Left ventricle myocardium inferior (tissue), 1 donor: ENCODE measurements around the gene ANKRD45. TPM values are rescaled to one million over a fixed set of nuclear protein-coding genes. Genes with fewer than 3 reads are reported as not detected.
"Not testable (repeated sequence)": the region's sequence is repeated elsewhere in the genome, so short reads cannot be mapped to it uniquely, and the experiment has no call there.

Experiments used
- DNase-seq: peaks from one replicate; pipeline ENCODE4 v3.0.0-alpha.2; 2020
- H3K27ac ChIP-seq: fragments of 200-600 bp; replicated peaks from 2 replicates; pipeline ENCODE4 v1.8.0; 2021
- H3K27me3 ChIP-seq: fragments of 200-600 bp; 2 replicates; pipeline ENCODE4 v1.8.0; 2021; ENCODE audit warnings: low read depth
- H3K36me3 ChIP-seq: fragments of 200-600 bp; 2 replicates; pipeline ENCODE4 v1.8.0; 2021
- H3K4me1 ChIP-seq: fragments of 200-600 bp; 2 replicates; pipeline ENCODE4 v1.8.0; 2021
- H3K4me3 ChIP-seq: fragments of 200-600 bp; 2 replicates; pipeline ENCODE4 v1.8.0; 2021; ENCODE audit warnings: mild to moderate bottlenecking, moderate library complexity
- H3K9me3 ChIP-seq: fragments of 200-600 bp; replicated peaks from 2 replicates; pipeline ENCODE4 v1.8.0; 2021
- intact Hi-C: fragments of 100-400 bp; cut with micrococcal nuclease; formaldehyde crosslinking; loops from one replicate; pipeline ENCODE4 v1.11.0; 2022
- total RNA-seq: library from RNA; stranded (reverse); fragmentation: NEBNext Ultra II Directional; extraction: Animal tissue kit (Norgen Biotek cat#: 25700); gene quantifications from one replicate; pipeline ENCODE4 v1.2.1, GENCODE V29; 2021
- TF ChIP-seq, protein P1 (sequence below): fragments of 200-600 bp; IDR thresholded peaks from 2 replicates; pipeline ENCODE4 v1.8.0; 2021; ENCODE audit warnings: antibody characterized with exemption, mild to moderate bottlenecking, borderline replicate concordance
- donor health status: DM: no; HTN: yes; CAD: no; lungs with severe emphysema.

ANKRD45 gene
- total RNA-seq, 1 donor from 2014 or later, result 0.25 TPM

DNA sequence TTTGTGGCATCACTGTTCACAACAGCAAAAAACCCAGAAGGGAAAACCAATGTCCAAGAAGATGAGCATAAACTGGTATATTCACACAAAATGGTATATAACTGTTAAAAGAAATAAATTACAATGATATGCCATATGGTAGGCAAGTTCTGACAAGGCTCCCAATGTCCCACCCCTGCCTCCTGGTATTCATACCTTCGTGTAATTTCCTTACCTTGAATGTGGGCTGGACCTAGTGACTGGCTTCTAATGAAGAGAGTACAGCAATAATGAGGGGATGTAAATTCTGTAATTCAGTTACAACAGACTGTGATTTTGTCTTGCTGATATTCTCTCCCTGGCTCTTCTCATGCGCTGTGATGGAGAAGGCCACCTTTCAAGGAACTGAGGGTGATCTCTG is 9.3 kb downstream of the ANKRD45 start:
- H3K4me3 ChIP-seq, result no peak overlapping the region
- H3K27ac ChIP-seq, result no peak overlapping the region
- TF ChIP-seq, protein P1, sequence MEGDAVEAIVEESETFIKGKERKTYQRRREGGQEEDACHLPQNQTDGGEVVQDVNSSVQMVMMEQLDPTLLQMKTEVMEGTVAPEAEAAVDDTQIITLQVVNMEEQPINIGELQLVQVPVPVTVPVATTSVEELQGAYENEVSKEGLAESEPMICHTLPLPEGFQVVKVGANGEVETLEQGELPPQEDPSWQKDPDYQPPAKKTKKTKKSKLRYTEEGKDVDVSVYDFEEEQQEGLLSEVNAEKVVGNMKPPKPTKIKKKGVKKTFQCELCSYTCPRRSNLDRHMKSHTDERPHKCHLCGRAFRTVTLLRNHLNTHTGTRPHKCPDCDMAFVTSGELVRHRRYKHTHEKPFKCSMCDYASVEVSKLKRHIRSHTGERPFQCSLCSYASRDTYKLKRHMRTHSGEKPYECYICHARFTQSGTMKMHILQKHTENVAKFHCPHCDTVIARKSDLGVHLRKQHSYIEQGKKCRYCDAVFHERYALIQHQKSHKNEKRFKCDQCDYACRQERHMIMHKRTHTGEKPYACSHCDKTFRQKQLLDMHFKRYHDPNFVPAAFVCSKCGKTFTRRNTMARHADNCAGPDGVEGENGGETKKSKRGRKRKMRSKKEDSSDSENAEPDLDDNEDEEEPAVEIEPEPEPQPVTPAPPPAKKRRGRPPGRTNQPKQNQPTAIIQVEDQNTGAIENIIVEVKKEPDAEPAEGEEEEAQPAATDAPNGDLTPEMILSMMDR, result no peak
- no peaks in the 10 kb centered on the region for H3K4me1 ChIP-seq
- DNase-seq, result no peak
- intact Hi-C loops, result no loop called here
- H3K36me3 ChIP-seq, result no peaks in the 10 kb centered on the region
- no peaks in the 10 kb centered on the region for H3K27me3 ChIP-seq
- H3K9me3 ChIP-seq, result peaks cover 9% of the 10 kb centered on the region

GRCh38 chr1:173648880-173649605 is 20.6 kb downstream of the ANKRD45 start:
- no peaks in the 10 kb centered on the region for H3K4me1 ChIP-seq
- no peaks in the 10 kb centered on the region for H3K36me3 ChIP-seq
- TF ChIP-seq, protein P1, result no peak
- no peak for DNase-seq
- no peak overlapping the region for H3K27ac ChIP-seq
- peaks cover 26% of the 10 kb centered on the region for H3K9me3 ChIP-seq
- no peaks in the 10 kb centered on the region for H3K27me3 ChIP-seq
- intact Hi-C loops, result no loop called here
- no peak overlapping the region for H3K4me3 ChIP-seq

GRCh38 chr1:173646656-173647055 is 23.0 kb downstream of the ANKRD45 start:
- TF ChIP-seq, protein P1, result no peak
- intact Hi-C loops, result no loop called here
- DNase-seq, result no peak
- no peaks in the 10 kb centered on the region for H3K4me1 ChIP-seq
- H3K27me3 ChIP-seq, result no peaks in the 10 kb centered on the region
- H3K4me3 ChIP-seq, result no peak overlapping the region
- H3K27ac ChIP-seq, result no peak overlapping the region
- H3K36me3 ChIP-seq, result no peaks in the 10 kb centered on the region
- H3K9me3 ChIP-seq, result peaks cover 10% of the 10 kb centered on the region

DNA sequence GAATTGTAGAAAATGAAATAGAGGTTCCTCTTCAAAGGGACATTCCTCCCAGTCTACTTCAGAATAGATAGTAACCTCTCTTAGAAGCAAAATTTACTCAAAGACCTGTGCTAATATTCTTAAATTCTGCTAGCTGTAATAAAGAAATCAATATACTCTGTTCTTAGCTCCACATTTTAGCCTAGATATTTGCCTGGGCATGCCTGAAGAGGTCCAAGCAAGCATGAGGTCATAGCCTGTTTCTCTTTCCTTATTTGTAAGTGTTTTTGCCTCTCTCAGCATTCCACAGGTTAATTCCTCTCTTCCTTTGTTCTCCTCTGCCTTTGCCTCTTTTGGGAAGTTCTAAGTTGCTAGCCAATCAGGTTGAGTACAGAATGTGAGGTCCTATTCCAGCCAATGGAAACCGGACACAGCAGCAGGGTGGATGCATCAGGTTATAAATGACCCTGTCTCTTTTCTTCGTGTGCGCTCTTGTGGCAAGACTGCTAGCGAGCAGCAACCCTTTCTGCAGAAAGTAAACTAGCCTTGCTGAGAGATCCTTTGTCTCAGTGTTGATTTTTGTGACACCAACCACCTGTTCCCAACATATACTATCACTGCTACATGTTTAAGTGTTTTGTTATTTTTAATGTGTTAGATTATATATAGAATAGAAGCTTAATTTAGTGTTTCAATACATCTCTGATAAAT is 27.1 kb downstream of the ANKRD45 start:
- H3K27ac ChIP-seq, DNase-seq, H3K36me3 ChIP-seq, H3K27me3 ChIP-seq, H3K4me3 ChIP-seq, intact Hi-C loops, H3K4me1 ChIP-seq, H3K9me3 ChIP-seq: not testable (repeated sequence)

GRCh38 chr1:173639102-173639501 is 30.5 kb downstream of the ANKRD45 start:
- Histone ChIP-seq H3K4me3 (no peak overlapping the region), H3K27ac (no peak overlapping the region), H3K4me1 (no peaks in the 10 kb centered on the region), H3K9me3 (peaks cover 9% of the 10 kb centered on the region), H3K27me3 (no peaks in the 10 kb centered on the region), H3K36me3 (no peaks in the 10 kb centered on the region)
- intact Hi-C loops, result no loop called here
- TF ChIP-seq, protein P1, result no peak
- no peak for DNase-seq
